ENCODE results near the gene SORBS1.

SORBS1 gene

DNA sequence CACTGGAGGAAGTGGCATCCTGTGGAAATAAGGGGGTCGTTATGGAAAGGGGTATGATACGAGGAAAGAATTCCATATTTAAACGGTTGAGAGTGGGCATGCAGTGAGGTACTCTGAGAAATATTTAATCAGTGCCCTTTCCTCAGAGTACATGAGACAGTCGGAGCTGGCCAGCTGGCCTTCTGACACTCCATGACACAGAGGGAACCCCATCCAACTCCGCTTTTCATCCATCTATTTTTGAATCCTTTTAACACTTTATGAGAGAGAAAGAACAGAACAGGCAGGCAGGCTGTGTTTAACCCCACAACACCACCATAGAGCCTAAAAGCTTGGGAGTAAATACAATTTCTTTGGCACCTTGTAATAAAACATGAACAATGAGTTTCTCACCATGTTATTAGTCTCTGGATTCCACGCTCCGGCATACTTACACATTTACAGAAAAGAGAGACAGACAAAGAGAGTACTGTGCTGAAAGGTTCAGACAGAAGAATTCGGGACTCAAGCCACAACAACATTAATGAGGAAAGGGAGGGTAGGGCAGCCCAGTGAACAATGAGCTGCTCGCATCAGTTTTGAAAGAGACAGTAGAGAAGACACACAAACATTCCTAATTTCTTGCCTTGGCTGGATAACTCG lies 146.2 kb downstream of the SORBS1 start:
- TF ChIP-seq, protein P1, sequence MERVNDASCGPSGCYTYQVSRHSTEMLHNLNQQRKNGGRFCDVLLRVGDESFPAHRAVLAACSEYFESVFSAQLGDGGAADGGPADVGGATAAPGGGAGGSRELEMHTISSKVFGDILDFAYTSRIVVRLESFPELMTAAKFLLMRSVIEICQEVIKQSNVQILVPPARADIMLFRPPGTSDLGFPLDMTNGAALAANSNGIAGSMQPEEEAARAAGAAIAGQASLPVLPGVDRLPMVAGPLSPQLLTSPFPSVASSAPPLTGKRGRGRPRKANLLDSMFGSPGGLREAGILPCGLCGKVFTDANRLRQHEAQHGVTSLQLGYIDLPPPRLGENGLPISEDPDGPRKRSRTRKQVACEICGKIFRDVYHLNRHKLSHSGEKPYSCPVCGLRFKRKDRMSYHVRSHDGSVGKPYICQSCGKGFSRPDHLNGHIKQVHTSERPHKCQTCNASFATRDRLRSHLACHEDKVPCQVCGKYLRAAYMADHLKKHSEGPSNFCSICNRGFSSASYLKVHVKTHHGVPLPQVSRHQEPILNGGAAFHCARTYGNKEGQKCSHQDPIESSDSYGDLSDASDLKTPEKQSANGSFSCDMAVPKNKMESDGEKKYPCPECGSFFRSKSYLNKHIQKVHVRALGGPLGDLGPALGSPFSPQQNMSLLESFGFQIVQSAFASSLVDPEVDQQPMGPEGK (CRISPR knock-in tag; IDR thresholded peaks at IDR 0.05; ENCODE audit: borderline replicate concordance), result no peak
- no peak for TF ChIP-seq SNAI2 (CRISPR knock-in tag; IDR thresholded peaks at IDR 0.05)
- TF ChIP-seq ZNF8 (CRISPR knock-in tag; IDR thresholded peaks at IDR 0.05), result no peak
- no peak for TF ChIP-seq ZFP3 (CRISPR knock-in tag; IDR thresholded peaks at IDR 0.05)
- no peak for TF ChIP-seq ZC3H10 (CRISPR knock-in tag; IDR thresholded peaks at IDR 0.05)
- TF ChIP-seq, protein P2, sequence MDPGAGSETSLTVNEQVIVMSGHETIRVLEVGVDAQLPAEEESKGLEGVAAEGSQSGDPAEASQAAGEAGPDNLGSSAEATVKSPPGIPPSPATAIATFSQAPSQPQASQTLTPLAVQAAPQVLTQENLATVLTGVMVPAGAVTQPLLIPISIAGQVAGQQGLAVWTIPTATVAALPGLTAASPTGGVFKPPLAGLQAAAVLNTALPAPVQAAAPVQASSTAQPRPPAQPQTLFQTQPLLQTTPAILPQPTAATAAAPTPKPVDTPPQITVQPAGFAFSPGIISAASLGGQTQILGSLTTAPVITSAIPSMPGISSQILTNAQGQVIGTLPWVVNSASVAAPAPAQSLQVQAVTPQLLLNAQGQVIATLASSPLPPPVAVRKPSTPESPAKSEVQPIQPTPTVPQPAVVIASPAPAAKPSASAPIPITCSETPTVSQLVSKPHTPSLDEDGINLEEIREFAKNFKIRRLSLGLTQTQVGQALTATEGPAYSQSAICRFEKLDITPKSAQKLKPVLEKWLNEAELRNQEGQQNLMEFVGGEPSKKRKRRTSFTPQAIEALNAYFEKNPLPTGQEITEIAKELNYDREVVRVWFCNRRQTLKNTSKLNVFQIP (CRISPR knock-in tag; IDR thresholded peaks at IDR 0.05; ENCODE audit: borderline replicate concordance, low read depth), result no peak
- TF ChIP-seq ZFP30 (CRISPR knock-in tag; IDR thresholded peaks at IDR 0.05), result no peak
- no peak for TF ChIP-seq CSDC2 (CRISPR knock-in tag; IDR thresholded peaks at IDR 0.05)
- TF ChIP-seq OSR1 (CRISPR knock-in tag; IDR thresholded peaks at IDR 0.05), result no peak
- TF ChIP-seq ISL1 (CRISPR knock-in tag; IDR thresholded peaks at IDR 0.05), result no peak
- TF ChIP-seq ZNF70 (CRISPR knock-in tag; IDR thresholded peaks at IDR 0.05), result no peak
- TF ChIP-seq ZNF565 (CRISPR knock-in tag; conservative IDR thresholded peaks at IDR 0.05; ENCODE audit: low read depth), result no peak
- no peak for TF ChIP-seq TCF4 (CRISPR knock-in tag; IDR thresholded peaks at IDR 0.05; ENCODE audit: borderline replicate concordance)
- TF ChIP-seq TOX (CRISPR knock-in tag; IDR thresholded peaks at IDR 0.05; ENCODE audit: borderline replicate concordance), result no peak
- no peak for TF ChIP-seq RARB (CRISPR knock-in tag; IDR thresholded peaks at IDR 0.05)
- TF ChIP-seq BACH2 (CRISPR knock-in tag; IDR thresholded peaks at IDR 0.05; ENCODE audit: borderline replicate concordance), result no peak
- TF ChIP-seq, protein P3, sequence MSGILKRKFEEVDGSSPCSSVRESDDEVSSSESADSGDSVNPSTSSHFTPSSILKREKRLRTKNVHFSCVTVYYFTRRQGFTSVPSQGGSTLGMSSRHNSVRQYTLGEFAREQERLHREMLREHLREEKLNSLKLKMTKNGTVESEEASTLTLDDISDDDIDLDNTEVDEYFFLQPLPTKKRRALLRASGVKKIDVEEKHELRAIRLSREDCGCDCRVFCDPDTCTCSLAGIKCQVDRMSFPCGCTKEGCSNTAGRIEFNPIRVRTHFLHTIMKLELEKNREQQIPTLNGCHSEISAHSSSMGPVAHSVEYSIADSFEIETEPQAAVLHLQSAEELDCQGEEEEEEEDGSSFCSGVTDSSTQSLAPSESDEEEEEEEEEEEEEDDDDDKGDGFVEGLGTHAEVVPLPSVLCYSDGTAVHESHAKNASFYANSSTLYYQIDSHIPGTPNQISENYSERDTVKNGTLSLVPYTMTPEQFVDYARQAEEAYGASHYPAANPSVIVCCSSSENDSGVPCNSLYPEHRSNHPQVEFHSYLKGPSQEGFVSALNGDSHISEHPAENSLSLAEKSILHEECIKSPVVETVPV (CRISPR knock-in tag; IDR thresholded peaks at IDR 0.05), result no peak
- TF ChIP-seq GLIS3 (CRISPR knock-in tag; IDR thresholded peaks at IDR 0.05), result no peak
- TF ChIP-seq ARNTL (CRISPR knock-in tag; IDR thresholded peaks at IDR 0.05; ENCODE audit: borderline replicate concordance, low read depth), result no peak
- ATAC-seq, result no peak

DNA sequence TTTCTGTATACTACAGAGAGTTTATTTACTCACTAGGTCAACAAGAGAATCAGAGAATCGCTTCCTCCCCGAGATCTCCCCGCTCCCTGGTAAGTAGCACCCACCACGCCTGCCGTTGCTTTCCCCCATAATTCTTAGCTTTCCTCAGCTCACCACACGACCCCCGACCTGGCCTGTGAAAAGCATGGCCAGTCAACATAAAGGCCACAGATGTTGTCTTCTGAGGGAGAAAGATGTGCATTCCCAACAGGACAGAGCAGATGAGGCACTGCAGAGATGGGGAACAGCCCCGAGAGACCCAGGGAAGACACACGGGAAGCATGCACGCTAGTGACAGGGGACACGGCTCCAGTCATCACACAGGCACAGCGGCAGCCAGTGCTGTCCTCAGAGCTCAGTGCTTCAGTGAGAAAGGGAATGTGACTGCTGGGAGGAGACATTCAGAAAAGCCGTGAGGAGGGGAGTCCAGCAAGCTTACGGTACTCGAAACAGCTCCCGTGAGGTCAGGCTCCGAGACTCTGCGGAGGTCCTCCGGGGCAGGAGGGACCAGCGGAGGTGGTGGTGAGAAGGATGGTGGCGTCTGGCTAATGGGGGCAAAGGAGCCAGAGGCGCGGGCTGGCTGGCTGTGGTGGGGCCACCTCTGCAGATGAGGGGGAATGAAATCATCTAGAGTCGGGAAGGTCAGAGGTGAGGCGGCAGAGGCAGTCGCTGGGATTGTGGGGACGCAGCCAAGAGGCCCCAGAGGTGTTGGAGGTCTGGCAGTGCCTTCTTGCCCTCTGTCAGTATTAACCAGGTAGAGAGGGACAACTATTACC lies 146.9 kb downstream of the SORBS1 start:
- no peak for ATAC-seq
- TF ChIP-seq RARB (CRISPR knock-in tag; IDR thresholded peaks at IDR 0.05) (no peak), ZFP3 (CRISPR knock-in tag; IDR thresholded peaks at IDR 0.05) (no peak)

DNA sequence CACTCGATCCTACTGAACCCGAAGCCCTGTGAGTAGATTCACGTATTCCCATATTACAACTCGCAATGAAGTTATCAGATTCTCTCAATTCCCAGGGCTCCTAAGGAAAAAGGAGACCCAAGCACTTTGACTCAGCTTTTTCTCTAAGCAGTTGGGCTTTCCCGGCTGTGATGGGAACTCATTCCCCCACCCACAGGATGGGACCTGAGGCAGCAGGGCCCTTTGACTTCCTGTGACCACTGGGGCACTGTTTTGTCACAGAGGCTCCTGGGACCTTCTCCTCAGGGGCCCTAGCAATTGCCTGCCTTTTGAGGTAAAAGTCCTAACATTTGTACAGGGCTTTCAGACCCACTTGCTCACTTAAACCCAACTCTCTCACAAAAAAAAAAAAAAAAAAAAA lies 147.6 kb downstream of the SORBS1 start:
- ATAC-seq, result no peak
- TF ChIP-seq ZC3H10 (CRISPR knock-in tag; IDR thresholded peaks at IDR 0.05) (no peak), ZNF565 (CRISPR knock-in tag; conservative IDR thresholded peaks at IDR 0.05; ENCODE audit: low read depth) (no peak), ISL1 (CRISPR knock-in tag; IDR thresholded peaks at IDR 0.05) (no peak), ZNF70 (CRISPR knock-in tag; IDR thresholded peaks at IDR 0.05) (no peak), ZFP3 (CRISPR knock-in tag; IDR thresholded peaks at IDR 0.05) (no peak), BACH2 (CRISPR knock-in tag; IDR thresholded peaks at IDR 0.05; ENCODE audit: borderline replicate concordance) (no peak), RARB (CRISPR knock-in tag; IDR thresholded peaks at IDR 0.05) (no peak), PPARA (CRISPR knock-in tag; IDR thresholded peaks at IDR 0.05; ENCODE audit: borderline replicate concordance) (no peak), ZNF8 (CRISPR knock-in tag; IDR thresholded peaks at IDR 0.05) (no peak)
- TF ChIP-seq, protein P4, sequence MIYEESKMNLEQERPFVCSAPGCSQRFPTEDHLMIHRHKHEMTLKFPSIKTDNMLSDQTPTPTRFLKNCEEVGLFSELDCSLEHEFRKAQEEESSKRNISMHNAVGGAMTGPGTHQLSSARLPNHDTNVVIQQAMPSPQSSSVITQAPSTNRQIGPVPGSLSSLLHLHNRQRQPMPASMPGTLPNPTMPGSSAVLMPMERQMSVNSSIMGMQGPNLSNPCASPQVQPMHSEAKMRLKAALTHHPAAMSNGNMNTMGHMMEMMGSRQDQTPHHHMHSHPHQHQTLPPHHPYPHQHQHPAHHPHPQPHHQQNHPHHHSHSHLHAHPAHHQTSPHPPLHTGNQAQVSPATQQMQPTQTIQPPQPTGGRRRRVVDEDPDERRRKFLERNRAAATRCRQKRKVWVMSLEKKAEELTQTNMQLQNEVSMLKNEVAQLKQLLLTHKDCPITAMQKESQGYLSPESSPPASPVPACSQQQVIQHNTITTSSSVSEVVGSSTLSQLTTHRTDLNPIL (CRISPR knock-in tag; IDR thresholded peaks at IDR 0.05; ENCODE audit: low read depth), result no peak
- TF ChIP-seq, protein P2 (CRISPR knock-in tag; IDR thresholded peaks at IDR 0.05; ENCODE audit: borderline replicate concordance, low read depth), result no peak

Measured in SK-N-SH treated with all-trans-retinoic acid at 6 μM for 48 hours (cell line).